CD8-positive, alpha-beta memory T cell (primary cell): ENCODE results near the gene FCF1. TPM values are rescaled to one million over a fixed set of nuclear protein-coding genes. Genes with fewer than 3 reads are reported as not detected.

Experiments
- CTCF ChIA-PET: fragments of 350-600 bp; sonication (Branson Sonifier 250); formaldehyde crosslinking; loops from one replicate; lab custom pipeline; 2021; ENCODE audit warnings: antibody characterized with exemption; lab: Charles Lee
- POLR2A ChIA-PET: fragments of 350-600 bp; sonication (Branson Sonifier 250); formaldehyde crosslinking; loops from one replicate; lab custom pipeline; 2021; ENCODE audit warnings: antibody characterized with exemption; lab: Charles Lee
- DNase-seq, 5 donors: peaks; one replicate each; pipeline versions ENCODE4 v3.0.0 to v3.0.0-alpha.2; 2020 to 2022; ENCODE audit warnings: mixed read lengths in 1 of 5
- H3K27ac ChIP-seq: one replicate; pipeline ENCODE4 v1.7.0; 2013; ENCODE audit warnings: low read depth, mild to moderate bottlenecking, low read length, moderate library complexity
- H3K27me3 ChIP-seq: 2 replicates; pipeline ENCODE4 v1.7.0; 2013; ENCODE audit warnings: low read length, mild to moderate bottlenecking; ENCODE audit not compliant: insufficient read depth, poor library complexity, severe bottlenecking
- H3K36me3 ChIP-seq: 2 replicates; pipeline ENCODE4 v1.7.0; 2013; ENCODE audit warnings: mild to moderate bottlenecking, low read length, moderate library complexity; ENCODE audit not compliant: insufficient read depth
- H3K4me1 ChIP-seq: 2 replicates; pipeline ENCODE4 v1.7.0; 2013; ENCODE audit warnings: mild to moderate bottlenecking, low read length, moderate library complexity; ENCODE audit not compliant: insufficient read depth
- H3K4me3 ChIP-seq: 2 replicates; pipeline ENCODE4 v1.7.0; 2013; ENCODE audit warnings: mild to moderate bottlenecking, low read length
- H3K9me3 ChIP-seq: 2 replicates; pipeline ENCODE4 v1.7.0; 2013; ENCODE audit warnings: mild to moderate bottlenecking, low read length
- H3K27ac Mint-ChIP-seq, 8 donors: one replicate each; pipeline ENCODE4 v1.8.0; 2020 to 2021; ENCODE audit warnings: mixed read lengths in 8 of 8, mild to moderate bottlenecking in 6 of 8, inconsistent platforms in 3 of 8, moderate library complexity in 3 of 8
- H3K27me3 Mint-ChIP-seq, 2 donors: one replicate each; pipeline ENCODE4 v1.8.0; 2020 to 2021; ENCODE audit warnings: mixed read lengths in 2 of 2, mild to moderate bottlenecking in 1 of 2, moderate library complexity in 1 of 2
- H3K36me3 Mint-ChIP-seq, 3 donors: one replicate each; pipeline ENCODE4 v1.8.0; 2020 to 2021; ENCODE audit warnings: mixed read lengths in 3 of 3, inconsistent platforms in 1 of 3, mild to moderate bottlenecking in 1 of 3
- H3K4me1 Mint-ChIP-seq, 3 donors: one replicate each; pipeline ENCODE4 v1.8.0; 2020 to 2021; ENCODE audit warnings: mixed read lengths in 3 of 3, inconsistent platforms in 1 of 3, mild to moderate bottlenecking in 1 of 3
- H3K4me3 Mint-ChIP-seq, 7 donors: one replicate each; pipeline ENCODE4 v1.8.0; 2020 to 2021; ENCODE audit warnings: mixed read lengths in 7 of 7, mild to moderate bottlenecking in 6 of 7, moderate library complexity in 4 of 7, inconsistent platforms in 2 of 7
- H3K9me3 Mint-ChIP-seq, 5 donors: one replicate each; pipeline ENCODE4 v1.8.0; 2020 to 2022; ENCODE audit warnings: mixed read lengths in 5 of 5, mild to moderate bottlenecking in 3 of 5, moderate library complexity in 2 of 5, inconsistent platforms in 1 of 5
- polyA plus RNA-seq: library from polyadenylated mRNA; unstranded; fragments of 300-500 nt; fragmentation: Illumina TruSeq; gene quantifications from one replicate; pipeline ENCODE4 v1.2.3, GENCODE V29; 2021
- total RNA-seq, 2 experiments: library from RNA; stranded (reverse); gene quantifications; one replicate each; pipeline ENCODE4 v1.2.3, GENCODE V29; 2021

The FCF1 gene
- total and polyA plus RNA-seq, 3 experiments from 2014 or later = 33.0 to 88.6 (median 87.2) TPM

DNA sequence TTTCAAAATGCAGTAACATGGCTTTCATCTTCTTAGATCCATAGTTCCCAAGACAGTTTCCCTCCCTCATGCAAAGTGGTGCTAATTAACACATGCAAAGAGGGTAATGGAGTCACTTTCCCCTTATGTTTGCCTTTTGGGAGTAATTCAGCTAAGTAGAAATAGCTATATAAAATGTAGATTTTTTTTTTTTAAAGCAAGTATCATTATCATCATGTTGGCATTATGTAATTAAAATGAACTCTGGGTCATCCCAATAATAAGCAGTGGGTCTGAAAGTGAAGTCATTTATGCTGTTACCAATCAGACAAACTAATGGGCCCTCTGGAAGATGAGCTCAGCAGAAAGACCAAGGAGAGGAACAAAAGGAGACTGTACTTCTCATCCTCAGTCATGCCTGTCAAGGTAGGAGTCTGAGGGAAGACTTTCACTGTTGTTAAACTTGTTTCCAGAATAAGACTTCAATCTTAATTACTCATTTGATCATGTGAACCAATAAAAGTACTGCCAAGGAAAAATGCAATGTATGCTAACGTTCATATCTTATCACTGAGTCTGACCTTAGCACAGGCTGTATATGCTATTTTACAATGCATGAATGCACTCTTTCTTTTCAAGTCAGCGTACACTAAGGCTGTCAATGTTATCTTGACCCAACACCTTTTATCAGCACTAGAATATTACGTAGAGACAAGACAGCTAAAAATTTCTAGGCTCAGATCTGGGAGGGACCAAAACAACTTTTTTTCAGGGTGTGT, 26.8 kb upstream of the FCF1 start:
- Histone ChIP-seq H3K9me3 (no peaks in the 10 kb centered on the region), H3K36me3 (peaks cover 18% of the 10 kb centered on the region), H3K4me1 (peaks cover 5% of the 10 kb centered on the region), H3K4me3 (no peak overlapping the region), H3K27me3 (no peaks in the 10 kb centered on the region), H3K27ac (no peak overlapping the region)
- Mint-ChIP-seq H3K27me3 (no peaks in the 10 kb centered on the region), H3K9me3 (no peaks in the 10 kb centered on the region), H3K36me3 (peaks cover 5 to 86% (median 42%) of the 10 kb centered on the region in 3 donors), H3K27ac (peak overlapping the region in 2 of 8 donors; percentile 9 to 14), H3K4me3 (no peak overlapping the region), H3K4me1 (peaks cover 12 to 22% (median 13%) of the 10 kb centered on the region in 3 donors)
- ChIA-PET POLR2A (no interaction called here), CTCF (interaction anchor here (1.1 to 1.3 kb wide), 2 partner anchors 69 to 74 kb away, joined by 3 to 4 read pairs; partner anchors contain the start of gene LTBP2)
- no peak for DNase-seq

- Histone ChIP-seq H3K27me3 (no peaks in the 10 kb centered on the region), H3K36me3 (peaks cover 18% of the 10 kb centered on the region), H3K9me3 (no peaks in the 10 kb centered on the region), H3K4me3 (no peak overlapping the region), H3K4me1 (no peaks in the 10 kb centered on the region), H3K27ac (no peak overlapping the region)
- H3K9me3 Mint-ChIP-seq = no peaks in the 10 kb centered on the region
- H3K4me3 Mint-ChIP-seq = no peak overlapping the region
- POLR2A ChIA-PET = interaction anchor here (0.6 kb wide), 1 partner anchor 21 kb away, joined by 3 read pairs; the partner anchor contains the start of genes AREL1 and FCF1
- CTCF ChIA-PET = interaction anchor here (1.4 kb wide), 1 partner anchor 82 kb away, joined by 3 read pairs; no protein-coding TSS in a partner anchor
- no peaks in the 10 kb centered on the region for H3K27me3 Mint-ChIP-seq
- H3K4me1 Mint-ChIP-seq = peaks cover 12 to 21% (median 13%) of the 10 kb centered on the region in 3 donors
- H3K36me3 Mint-ChIP-seq = peaks cover 5 to 59% (median 22%) of the 10 kb centered on the region in 3 donors
- DNase-seq = no peak
- peak overlapping the region in 2 of 8 donors; percentile 21 for H3K27ac Mint-ChIP-seq
Measured at GRCh38 chr14:74691456-74691855, 21.5 kb upstream of the FCF1 start.

DNA sequence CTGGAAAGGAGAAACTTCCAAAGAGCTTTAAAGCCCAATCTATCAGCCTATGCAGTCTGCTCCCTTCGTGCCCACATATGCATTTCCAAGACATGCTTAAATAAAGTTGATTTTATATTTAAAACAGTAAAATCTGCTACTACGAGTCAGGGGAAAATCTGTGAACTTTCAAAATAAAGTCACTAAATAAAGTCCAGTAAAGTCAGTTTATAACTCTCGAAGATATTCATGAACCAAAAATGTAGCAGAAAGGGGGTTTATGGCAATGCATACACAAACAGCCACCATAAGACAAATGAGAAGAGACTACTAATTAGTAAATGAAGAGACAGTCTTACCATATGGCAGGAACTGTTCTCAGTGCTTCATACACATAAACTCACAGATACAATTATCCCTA, 19.8 kb upstream of the FCF1 start:
- CTCF ChIA-PET = interaction anchor here (0.5 to 1.1 kb wide), 2 partner anchors 26 to 75 kb away, joined by 3 read pairs; no protein-coding TSS in a partner anchor
- Mint-ChIP-seq H3K27ac (peak overlapping the region in 2 of 8 donors; percentile 39 to 71), H3K4me1 (peaks cover 18 to 32% (median 21%) of the 10 kb centered on the region in 3 donors), H3K27me3 (no peaks in the 10 kb centered on the region), H3K4me3 (no peak overlapping the region), H3K36me3 (peaks cover 5 to 56% (median 23%) of the 10 kb centered on the region in 3 donors), H3K9me3 (no peaks in the 10 kb centered on the region)
- H3K27ac ChIP-seq = no peak overlapping the region
- peaks cover 15% of the 10 kb centered on the region for H3K36me3 ChIP-seq
- no peak for DNase-seq
- no peaks in the 10 kb centered on the region for H3K4me1 ChIP-seq
- no peak overlapping the region for H3K4me3 ChIP-seq
- H3K9me3 ChIP-seq = no peaks in the 10 kb centered on the region
- POLR2A ChIA-PET = no interaction called here
- H3K27me3 ChIP-seq = no peaks in the 10 kb centered on the region

- Histone ChIP-seq H3K27ac (no peak overlapping the region), H3K9me3 (no peaks in the 10 kb centered on the region), H3K27me3 (no peaks in the 10 kb centered on the region), H3K4me3 (no peak overlapping the region), H3K4me1 (no peaks in the 10 kb centered on the region), H3K36me3 (peaks cover 12% of the 10 kb centered on the region)
- no peaks in the 10 kb centered on the region for H3K27me3 Mint-ChIP-seq
- peaks cover 21 to 40% (median 38%) of the 10 kb centered on the region in 3 donors for H3K4me1 Mint-ChIP-seq
- CTCF ChIA-PET = interaction anchor here (0.9 kb wide), 1 partner anchor 84 kb away, joined by 3 read pairs; the partner anchor contains the start of gene LTBP2
- peak overlapping the region in 2 of 8 donors; percentile 22 to 67 for H3K27ac Mint-ChIP-seq
- peaks cover 0 to 55% (median 18%) of the 10 kb centered on the region in 3 donors for H3K36me3 Mint-ChIP-seq
- H3K9me3 Mint-ChIP-seq = no peaks in the 10 kb centered on the region
- POLR2A ChIA-PET = no interaction called here
- DNase-seq = no peak
- H3K4me3 Mint-ChIP-seq = no peak overlapping the region
Measured at GRCh38 chr14:74695406-74695805, 17.5 kb upstream of the FCF1 start.

GRCh38 chr14:74697011-74697410, 15.9 kb upstream of the FCF1 start:
- Histone ChIP-seq H3K36me3 (peaks cover 1% of the 10 kb centered on the region), H3K4me1 (no peaks in the 10 kb centered on the region), H3K4me3 (no peak overlapping the region), H3K27ac (no peak overlapping the region), H3K27me3 (no peaks in the 10 kb centered on the region), H3K9me3 (no peaks in the 10 kb centered on the region)
- Mint-ChIP-seq H3K4me3 (no peak overlapping the region), H3K9me3 (no peaks in the 10 kb centered on the region), H3K27me3 (no peaks in the 10 kb centered on the region), H3K36me3 (peaks cover 0 to 55% (median 18%) of the 10 kb centered on the region in 3 donors), H3K27ac (no peak overlapping the region), H3K4me1 (peaks cover 30 to 52% (median 49%) of the 10 kb centered on the region in 3 donors)
- ChIA-PET CTCF (no interaction called here), POLR2A (no interaction called here)
- DNase-seq = no peak

GRCh38 chr14:74697543-74697942, 15.4 kb upstream of the FCF1 start:
- ChIA-PET POLR2A (no interaction called here), CTCF (no interaction called here)
- H3K27me3 ChIP-seq = no peaks in the 10 kb centered on the region
- peaks cover 30 to 52% (median 49%) of the 10 kb centered on the region in 3 donors for H3K4me1 Mint-ChIP-seq
- no peaks in the 10 kb centered on the region for H3K4me1 ChIP-seq
- peaks cover 0 to under 1% (median 0%) of the 10 kb centered on the region in 5 donors for H3K9me3 Mint-ChIP-seq
- no peaks in the 10 kb centered on the region for H3K27me3 Mint-ChIP-seq
- H3K27ac Mint-ChIP-seq = no peak overlapping the region
- H3K36me3 ChIP-seq = no peaks in the 10 kb centered on the region
- no peak overlapping the region for H3K27ac ChIP-seq
- H3K9me3 ChIP-seq = no peaks in the 10 kb centered on the region
- H3K36me3 Mint-ChIP-seq = peaks cover 1 to 53% (median 19%) of the 10 kb centered on the region in 3 donors
- H3K4me3 Mint-ChIP-seq = no peak overlapping the region
- H3K4me3 ChIP-seq = no peak overlapping the region
- DNase-seq = no peak

- H3K9me3 Mint-ChIP-seq = peaks cover 0 to 4% (median 2%) of the 10 kb centered on the region in 5 donors
- Histone ChIP-seq H3K36me3 (no peaks in the 10 kb centered on the region), H3K27ac (no peak overlapping the region), H3K9me3 (no peaks in the 10 kb centered on the region), H3K27me3 (no peaks in the 10 kb centered on the region), H3K4me3 (no peak overlapping the region), H3K4me1 (no peaks in the 10 kb centered on the region)
- peaks cover 6 to 57% (median 23%) of the 10 kb centered on the region in 3 donors for H3K36me3 Mint-ChIP-seq
- peaks cover 32 to 56% (median 53%) of the 10 kb centered on the region in 3 donors for H3K4me1 Mint-ChIP-seq
- ChIA-PET CTCF (no interaction called here), POLR2A (no interaction called here)
- no peak for DNase-seq
- H3K27ac Mint-ChIP-seq = peak overlapping the region in 2 of 8 donors; percentile 54 to 75
- no peak overlapping the region for H3K4me3 Mint-ChIP-seq
- H3K27me3 Mint-ChIP-seq = no peaks in the 10 kb centered on the region
Measured at GRCh38 chr14:74697976-74698375, 15.0 kb upstream of the FCF1 start.

DNA sequence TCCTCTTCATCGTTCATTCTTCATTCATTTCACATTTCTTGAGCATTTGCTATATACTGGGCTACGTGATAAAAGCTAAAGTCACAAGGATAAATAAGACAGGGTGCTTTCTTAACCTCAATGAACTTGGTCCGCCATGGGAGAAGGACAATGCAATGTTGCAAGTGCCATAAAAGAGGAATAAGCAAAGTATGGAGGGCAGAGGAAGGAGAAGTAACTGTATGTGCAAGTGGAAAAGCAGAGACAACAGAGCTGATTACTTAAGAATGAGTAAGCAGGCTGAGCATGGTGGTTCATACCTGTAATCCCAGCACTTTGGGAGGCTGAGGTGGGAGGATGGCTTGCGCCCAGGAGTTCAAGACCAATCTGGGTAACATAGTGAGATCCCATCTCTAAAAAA, 14.5 kb upstream of the FCF1 start:
- POLR2A ChIA-PET = no interaction called here
- H3K27ac ChIP-seq = no peak overlapping the region
- no peaks in the 10 kb centered on the region for H3K4me1 ChIP-seq
- H3K36me3 Mint-ChIP-seq = peaks cover 8 to 55% (median 24%) of the 10 kb centered on the region in 3 donors
- H3K4me3 ChIP-seq = no peak overlapping the region
- no peaks in the 10 kb centered on the region for H3K27me3 Mint-ChIP-seq
- DNase-seq = no peak
- H3K27ac Mint-ChIP-seq = peak overlapping the region in 1 of 8 donors; percentile 54
- H3K4me3 Mint-ChIP-seq = no peak overlapping the region
- CTCF ChIA-PET = no interaction called here
- peaks cover 0 to 5% (median 2%) of the 10 kb centered on the region in 5 donors for H3K9me3 Mint-ChIP-seq
- H3K4me1 Mint-ChIP-seq = peaks cover 33 to 56% (median 55%) of the 10 kb centered on the region in 3 donors
- H3K27me3 ChIP-seq = no peaks in the 10 kb centered on the region
- no peaks in the 10 kb centered on the region for H3K36me3 ChIP-seq
- H3K9me3 ChIP-seq = no peaks in the 10 kb centered on the region
